ENCODE measurements around the gene TSPAN32.

TSPAN32 gene

GRCh38 chr11:2287091-2287490 lies 14.7 kb upstream of the TSPAN32 start:
- H3K36me3 ChIP-seq (ENCODE audit: control insufficient read depth in 2 of 2, insufficient read depth in 1 of 2, low read length in 2 of 2) = no peaks in the 10 kb centered on the region
- CTCF ChIA-PET = interaction anchor here (1.4 kb wide), 1 partner anchor 18 kb away, joined by 3 read pairs; no protein-coding TSS in a partner anchor

More at GRCh38 chr11:2287091-2287490, 14.7 kb upstream of the TSPAN32 start:
- POLR2A ChIA-PET = no interaction called here
- Histone ChIP-seq H3K4me1 (ENCODE audit: control insufficient read depth, insufficient read depth, low read length) (no peaks in the 10 kb centered on the region), H3K4me3 (ENCODE audit: low read depth, low read length) (no peak overlapping the region), H3K9me3 (ENCODE audit: control insufficient read depth, insufficient read depth, low read depth, low read length) (no peaks in the 10 kb centered on the region), H3K27ac (ENCODE audit: extremely low read depth, low read depth, low read length) (no peak overlapping the region)
- TF ChIP-seq KLF7 (tag by site-specific recombination; IDR thresholded peaks at IDR 0.05; ENCODE audit: borderline replicate concordance) = no peak
- no peak for TF ChIP-seq ELK4 (IDR thresholded peaks at IDR 0.05; ENCODE audit: borderline replicate concordance, low read depth, low read length)
- TF ChIP-seq ZNF394 (tag by site-specific recombination; IDR thresholded peaks at IDR 0.05; ENCODE audit: borderline replicate concordance) = no peak
- TF ChIP-seq ZNF76 (tag by site-specific recombination; IDR thresholded peaks at IDR 0.05; ENCODE audit: borderline replicate concordance, low read depth) = no peak
- TF ChIP-seq ZSCAN18 (tag by site-specific recombination; IDR thresholded peaks at IDR 0.05) = no peak
- TF ChIP-seq GLI2 (tag by site-specific recombination; IDR thresholded peaks at IDR 0.05; ENCODE audit: borderline replicate concordance, low read depth) = no peak
- no peak for TF ChIP-seq ZNF280D (tag by site-specific recombination; IDR thresholded peaks at IDR 0.05)
- TF ChIP-seq ZNF544 (tag by site-specific recombination; IDR thresholded peaks at IDR 0.05) = no peak
- no peak for TF ChIP-seq ZNF488 (tag by site-specific recombination; IDR thresholded peaks at IDR 0.05)
- no peak for TF ChIP-seq ZNF174 (tag by site-specific recombination; IDR thresholded peaks at IDR 0.05)
- no peak for TF ChIP-seq HOXC10 (CRISPR knock-in tag; IDR thresholded peaks at IDR 0.05)
- no peak for TF ChIP-seq ZEB2 (tag by site-specific recombination; IDR thresholded peaks at IDR 0.05)
- no peak for TF ChIP-seq ZNF777 (tag by site-specific recombination; IDR thresholded peaks at IDR 0.05; ENCODE audit: borderline replicate concordance)
- TF ChIP-seq ZNF302 (tag by site-specific recombination; IDR thresholded peaks at IDR 0.05; ENCODE audit: low read depth) = no peak
- TF ChIP-seq TCF7L2 (IDR thresholded peaks at IDR 0.05; ENCODE audit: borderline replicate concordance, low read depth, low read length) = no peak
- TF ChIP-seq ZNF18 (tag by site-specific recombination; IDR thresholded peaks at IDR 0.05) = no peak
- no peak for TF ChIP-seq ZNF354C (tag by site-specific recombination; IDR thresholded peaks at IDR 0.05; ENCODE audit: borderline replicate concordance, low read depth)
- no peak for TF ChIP-seq GLIS1 (tag by site-specific recombination; IDR thresholded peaks at IDR 0.05)
- TF ChIP-seq ZNF155 (tag by site-specific recombination; IDR thresholded peaks at IDR 0.05) = no peak
